ENCODE measurements around the gene GFY. TPM values are rescaled to one million over a fixed set of nuclear protein-coding genes. Genes with fewer than 3 reads are reported as not detected.

GFY gene
- total and polyA plus RNA-seq, 9 of the 15 experiments (the other 6 are each of a cell fraction or from before 2014, with no cell fraction given): 0.06 to 0.40 (median 0.19) TPM; not detected in 3

DNA sequence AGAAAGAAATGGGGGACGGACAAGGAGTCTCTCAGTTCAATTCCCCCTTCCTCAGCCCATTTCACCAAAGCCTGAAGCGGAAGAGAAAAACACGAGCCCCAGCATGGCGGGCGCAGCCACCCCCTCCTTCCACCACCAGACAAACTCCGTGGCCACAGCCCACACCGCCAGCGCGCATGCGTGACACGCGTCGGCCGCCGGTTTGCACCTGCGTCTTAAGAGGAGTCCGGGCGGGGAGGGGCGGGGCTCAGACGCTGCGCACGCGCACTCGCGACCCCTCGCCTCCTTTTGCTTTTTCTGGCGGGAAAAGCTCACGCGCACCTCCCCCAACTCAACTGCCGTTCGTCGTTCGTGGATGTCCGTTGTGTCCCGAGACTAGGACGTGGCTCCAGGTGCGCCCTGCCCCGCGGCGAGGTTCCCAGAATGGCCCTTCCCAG is 37.2 kb upstream of the GFY start, which contains the start of gene KASH5 (continued):
- TF ChIP-seq BRCA1 (IDR thresholded peaks at IDR 0.05): no peak
- no peak for TF ChIP-seq BRCA1 (CRISPR knock-in tag; IDR thresholded peaks at IDR 0.05)
- TF ChIP-seq CREBBP (IDR thresholded peaks at IDR 0.05; ENCODE audit: low read depth, low read length): no peak
- TF ChIP-seq, protein P1, sequence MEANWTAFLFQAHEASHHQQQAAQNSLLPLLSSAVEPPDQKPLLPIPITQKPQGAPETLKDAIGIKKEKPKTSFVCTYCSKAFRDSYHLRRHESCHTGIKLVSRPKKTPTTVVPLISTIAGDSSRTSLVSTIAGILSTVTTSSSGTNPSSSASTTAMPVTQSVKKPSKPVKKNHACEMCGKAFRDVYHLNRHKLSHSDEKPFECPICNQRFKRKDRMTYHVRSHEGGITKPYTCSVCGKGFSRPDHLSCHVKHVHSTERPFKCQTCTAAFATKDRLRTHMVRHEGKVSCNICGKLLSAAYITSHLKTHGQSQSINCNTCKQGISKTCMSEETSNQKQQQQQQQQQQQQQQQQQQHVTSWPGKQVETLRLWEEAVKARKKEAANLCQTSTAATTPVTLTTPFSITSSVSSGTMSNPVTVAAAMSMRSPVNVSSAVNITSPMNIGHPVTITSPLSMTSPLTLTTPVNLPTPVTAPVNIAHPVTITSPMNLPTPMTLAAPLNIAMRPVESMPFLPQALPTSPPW (CRISPR knock-in tag; IDR thresholded peaks at IDR 0.05): peak; percentile 71
- TF ChIP-seq TCF7 (IDR thresholded peaks at IDR 0.05; ENCODE audit: borderline replicate concordance): no peak
- peak; percentile 17; the same call in 1 of the 2 replicates for TF ChIP-seq SAFB (IDR thresholded peaks at IDR 0.05; ENCODE audit: borderline replicate concordance, low read depth, low read length)
- TF ChIP-seq, protein P2, sequence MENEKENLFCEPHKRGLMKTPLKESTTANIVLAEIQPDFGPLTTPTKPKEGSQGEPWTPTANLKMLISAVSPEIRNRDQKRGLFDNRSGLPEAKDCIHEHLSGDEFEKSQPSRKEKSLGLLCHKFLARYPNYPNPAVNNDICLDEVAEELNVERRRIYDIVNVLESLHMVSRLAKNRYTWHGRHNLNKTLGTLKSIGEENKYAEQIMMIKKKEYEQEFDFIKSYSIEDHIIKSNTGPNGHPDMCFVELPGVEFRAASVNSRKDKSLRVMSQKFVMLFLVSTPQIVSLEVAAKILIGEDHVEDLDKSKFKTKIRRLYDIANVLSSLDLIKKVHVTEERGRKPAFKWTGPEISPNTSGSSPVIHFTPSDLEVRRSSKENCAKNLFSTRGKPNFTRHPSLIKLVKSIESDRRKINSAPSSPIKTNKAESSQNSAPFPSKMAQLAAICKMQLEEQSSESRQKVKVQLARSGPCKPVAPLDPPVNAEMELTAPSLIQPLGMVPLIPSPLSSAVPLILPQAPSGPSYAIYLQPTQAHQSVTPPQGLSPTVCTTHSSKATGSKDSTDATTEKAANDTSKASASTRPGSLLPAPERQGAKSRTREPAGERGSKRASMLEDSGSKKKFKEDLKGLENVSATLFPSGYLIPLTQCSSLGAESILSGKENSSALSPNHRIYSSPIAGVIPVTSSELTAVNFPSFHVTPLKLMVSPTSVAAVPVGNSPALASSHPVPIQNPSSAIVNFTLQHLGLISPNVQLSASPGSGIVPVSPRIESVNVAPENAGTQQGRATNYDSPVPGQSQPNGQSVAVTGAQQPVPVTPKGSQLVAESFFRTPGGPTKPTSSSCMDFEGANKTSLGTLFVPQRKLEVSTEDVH (IDR thresholded peaks at IDR 0.05; ENCODE audit: low read depth, partially characterized antibody): peak; percentile 92
- no peak for TF ChIP-seq NCOA2 (IDR thresholded peaks at IDR 0.05; ENCODE audit: partially characterized antibody in 2 of 2)
- TF ChIP-seq CBFA2T3 (IDR thresholded peaks at IDR 0.05): no peak
- TF ChIP-seq RUNX1 (IDR thresholded peaks at IDR 0.05; ENCODE audit: low read depth): no peak
- TF ChIP-seq NFRKB (IDR thresholded peaks at IDR 0.05; ENCODE audit: low read depth): 0 out of 2 replicates have a peak, but pooled peaks have one; percentile 45
- no peak for TF ChIP-seq CHCHD3 (CRISPR knock-in tag; IDR thresholded peaks at IDR 0.05)
- TF ChIP-seq, protein P3, sequence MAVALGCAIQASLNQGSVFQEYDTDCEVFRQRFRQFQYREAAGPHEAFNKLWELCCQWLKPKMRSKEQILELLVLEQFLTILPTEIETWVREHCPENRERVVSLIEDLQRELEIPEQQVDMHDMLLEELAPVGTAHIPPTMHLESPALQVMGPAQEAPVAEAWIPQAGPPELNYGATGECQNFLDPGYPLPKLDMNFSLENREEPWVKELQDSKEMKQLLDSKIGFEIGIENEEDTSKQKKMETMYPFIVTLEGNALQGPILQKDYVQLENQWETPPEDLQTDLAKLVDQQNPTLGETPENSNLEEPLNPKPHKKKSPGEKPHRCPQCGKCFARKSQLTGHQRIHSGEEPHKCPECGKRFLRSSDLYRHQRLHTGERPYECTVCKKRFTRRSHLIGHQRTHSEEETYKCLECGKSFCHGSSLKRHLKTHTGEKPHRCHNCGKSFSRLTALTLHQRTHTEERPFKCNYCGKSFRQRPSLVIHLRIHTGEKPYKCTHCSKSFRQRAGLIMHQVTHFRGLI (CRISPR knock-in tag; IDR thresholded peaks at IDR 0.05): no peak
- no peak for TF ChIP-seq KLF1 (tag; IDR thresholded peaks at IDR 0.05)
- peak; percentile 42 for TF ChIP-seq EGR1 (conservative IDR thresholded peaks at IDR 0.05)
- TF ChIP-seq ZSCAN29 (IDR thresholded peaks at IDR 0.05): no peak
- no peak for TF ChIP-seq ZBTB7A (IDR thresholded peaks at IDR 0.05; ENCODE audit: borderline replicate concordance, control insufficient read depth, low read depth, low read length)
- TF ChIP-seq ILF3 (IDR thresholded peaks at IDR 0.05; ENCODE audit: borderline replicate concordance): no peak
- peak; percentile 64 for TF ChIP-seq RB1 (IDR thresholded peaks at IDR 0.05; ENCODE audit: low read depth)
- peak in 1 of 2 experiments; percentile 39; a peak in 1 of 4 replicates for TF ChIP-seq MAZ (CRISPR knock-in tag; conservative IDR thresholded peaks at IDR 0.05 in 1 of 2, IDR thresholded peaks at IDR 0.05 in 1 of 2)
- no peak for TF ChIP-seq ZNF41 (CRISPR knock-in tag; conservative IDR thresholded peaks at IDR 0.05)
- peak; percentile 41 for TF ChIP-seq EP400 (IDR thresholded peaks at IDR 0.05)
- peak; percentile 69 for TF ChIP-seq POLR2A (conservative IDR thresholded peaks at IDR 0.05)
- no peak for TF ChIP-seq ZFPM2 (CRISPR knock-in tag; IDR thresholded peaks at IDR 0.05)
- TF ChIP-seq ZNF445 (CRISPR knock-in tag; IDR thresholded peaks at IDR 0.05; ENCODE audit: low read depth): no peak
- TF ChIP-seq SNRNP70 (optimal IDR thresholded peaks at IDR 0.05; ENCODE audit: low read depth, low read length): no peak
- no peak for TF ChIP-seq TARDBP (IDR thresholded peaks at IDR 0.05)
- no peak for TF ChIP-seq NR3C1 (CRISPR knock-in tag; IDR thresholded peaks at IDR 0.05)
- no peak for TF ChIP-seq XRCC4 (IDR thresholded peaks at IDR 0.05; ENCODE audit: extremely low read depth, insufficient read depth, insufficient read length)
